Right lobe of liver (tissue), 6 donors: ENCODE data around the gene AASDH. TPM values are rescaled to one million over a fixed set of nuclear protein-coding genes. Genes with fewer than 3 reads are reported as not detected.

Experiments
- ATAC-seq, 4 donors: fragments of 200-7000 bp; cut with Tn5 transposase; one replicate each; pipeline ENCODE4 v1.9.1; 2020; ENCODE audit warnings: mild to moderate bottlenecking in 4 of 4, moderate library complexity in 4 of 4
- DNase-seq, 3 donors: peaks; one replicate each; pipeline ENCODE4 v3.0.0-alpha.2; 2020
- H3K27ac ChIP-seq, 3 donors: fragments of 200-600 bp; one replicate each; pipeline ENCODE4 v1.8.0; 2022
- H3K27me3 ChIP-seq, 2 donors: fragments of 200-600 bp; one replicate each; pipeline ENCODE4 v1.8.0; 2022
- H3K36me3 ChIP-seq, 4 donors: fragments of 200-600 bp; sonication (generic) in 1 of 4; one replicate each; pipeline versions ENCODE4 v1.5.1 to v1.8.0; 2017 to 2022; ENCODE audit warnings: control low read depth in 1 of 4
- H3K4me1 ChIP-seq, 4 donors: fragments of 200-600 bp; sonication (generic) in 1 of 4; one replicate each; pipeline versions ENCODE4 v1.5.1 to v1.8.0; 2017 to 2022; ENCODE audit warnings: control low read depth in 1 of 4
- H3K4me3 ChIP-seq, 3 donors: fragments of 200-600 bp; one replicate each; pipeline ENCODE4 v1.8.0; 2022
- H3K9me3 ChIP-seq, 4 donors: fragments of 200-600 bp; sonication (generic) in 1 of 4; one replicate each; pipeline versions ENCODE4 v1.5.1 to v1.8.0; 2017 to 2022; ENCODE audit warnings: control low read depth in 1 of 4
- POLR2A ChIP-seq: fragments of 450-650 bp; IDR thresholded peaks from one replicate; pipeline ENCODE4 v1.6.1; 2017; ENCODE audit warnings: antibody characterized with exemption, mild to moderate bottlenecking
- WGBS: methylation state at CpG from one replicate; pipeline ENCODE4 v1.1.6; 2018; ENCODE audit warnings: low coverage, low lambda C conversion rate; ENCODE audit not compliant: insufficient coverage; ENCODE audit errors: missing lambda C conversion rate; 5-methylcytosine and 5-hydroxymethylcytosine counted together
- intact Hi-C, 2 donors: fragments of 100-400 bp; cut with DNase I; formaldehyde crosslinking; loops; one replicate each; pipeline versions ENCODE4 v1.11.2 to v1.14.1; 2022
- total RNA-seq, 6 experiments: library from RNA; depleted of rRNA in 2 of 6; stranded (reverse); fragments of >200 nt in 2 of 6; fragmentation: NEBNext Ultra II Directional in 3 of 6; extraction: Animal tissue kit (Norgen Biotek cat#: 25700) in 3 of 6; gene quantifications; one replicate each; pipeline versions ENCODE4 v1.1.0 to v1.2.4, GENCODE V29; 2016 to 2023
- TF ChIP-seq, protein P1 (sequence below), 4 donors: fragments of 200-600 bp in 3 of 4; fragments of 450-650 bp in 1 of 4; IDR thresholded peaks; one replicate each; pipeline versions ENCODE4 v1.5.1 to v1.8.0; 2016 to 2022; ENCODE audit warnings: antibody characterized with exemption in 4 of 4, mild to moderate bottlenecking in 2 of 4
- donor health status: DM: no; HTN: yes; CAD: no.
- donor health status: DM: no; HTN: no; CAD: no.
- donor health status: DM: no; HTN: no; CAD: no.
- donor health status: DM: no; HTN: yes; CAD: no.
- donor health status: DM: no; HTN: yes; CAD: no.

The AASDH gene
- total RNA-seq, 6 experiments from 2014 or later: 4.8 to 10.1 (median 5.5) TPM

- DNase-seq (no peak), ATAC-seq (no peak)
- no peaks in the 10 kb centered on the region for H3K27me3 ChIP-seq
- no peaks in the 10 kb centered on the region for H3K36me3 ChIP-seq
- no peak overlapping the region for H3K4me3 ChIP-seq
- H3K9me3 ChIP-seq: no peaks in the 10 kb centered on the region
- no peaks in the 10 kb centered on the region for H3K4me1 ChIP-seq
- no peak for TF ChIP-seq POLR2A
- TF ChIP-seq, protein P1, sequence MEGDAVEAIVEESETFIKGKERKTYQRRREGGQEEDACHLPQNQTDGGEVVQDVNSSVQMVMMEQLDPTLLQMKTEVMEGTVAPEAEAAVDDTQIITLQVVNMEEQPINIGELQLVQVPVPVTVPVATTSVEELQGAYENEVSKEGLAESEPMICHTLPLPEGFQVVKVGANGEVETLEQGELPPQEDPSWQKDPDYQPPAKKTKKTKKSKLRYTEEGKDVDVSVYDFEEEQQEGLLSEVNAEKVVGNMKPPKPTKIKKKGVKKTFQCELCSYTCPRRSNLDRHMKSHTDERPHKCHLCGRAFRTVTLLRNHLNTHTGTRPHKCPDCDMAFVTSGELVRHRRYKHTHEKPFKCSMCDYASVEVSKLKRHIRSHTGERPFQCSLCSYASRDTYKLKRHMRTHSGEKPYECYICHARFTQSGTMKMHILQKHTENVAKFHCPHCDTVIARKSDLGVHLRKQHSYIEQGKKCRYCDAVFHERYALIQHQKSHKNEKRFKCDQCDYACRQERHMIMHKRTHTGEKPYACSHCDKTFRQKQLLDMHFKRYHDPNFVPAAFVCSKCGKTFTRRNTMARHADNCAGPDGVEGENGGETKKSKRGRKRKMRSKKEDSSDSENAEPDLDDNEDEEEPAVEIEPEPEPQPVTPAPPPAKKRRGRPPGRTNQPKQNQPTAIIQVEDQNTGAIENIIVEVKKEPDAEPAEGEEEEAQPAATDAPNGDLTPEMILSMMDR (IDR thresholded peaks at IDR 0.05): no peak
- H3K27ac ChIP-seq: no peak overlapping the region
- intact Hi-C loops: loop anchor here in 1 of 2 donors (10.0 kb wide), 1 partner anchor 370 kb away; the partner anchor contains the start of gene CEP135
- WGBS: 90% methylated on average over 42 of the region's 50 CpGs
These were observed 72.9 kb downstream of the AASDH start for GRCh38 chr4:56314207-56314915.

- Histone ChIP-seq H3K27me3 (no peaks in the 10 kb centered on the region), H3K27ac (no peak overlapping the region), H3K9me3 (no peaks in the 10 kb centered on the region), H3K4me1 (no peaks in the 10 kb centered on the region), H3K4me3 (no peak overlapping the region), H3K36me3 (no peaks in the 10 kb centered on the region)
- intact Hi-C loops: loop anchor here in 1 of 2 donors (10.0 kb wide), 1 partner anchor 368 kb away; the partner anchor contains the start of gene CEP135
- WGBS: 95% methylated on average over 12 of the region's 12 CpGs
- TF ChIP-seq, protein P1 (IDR thresholded peaks at IDR 0.05): no peak
- TF ChIP-seq POLR2A: no peak
- ATAC-seq (no peak), DNase-seq (no peak)
These were observed 74.2 kb downstream of the AASDH start for GRCh38 chr4:56313132-56313531.

DNA sequence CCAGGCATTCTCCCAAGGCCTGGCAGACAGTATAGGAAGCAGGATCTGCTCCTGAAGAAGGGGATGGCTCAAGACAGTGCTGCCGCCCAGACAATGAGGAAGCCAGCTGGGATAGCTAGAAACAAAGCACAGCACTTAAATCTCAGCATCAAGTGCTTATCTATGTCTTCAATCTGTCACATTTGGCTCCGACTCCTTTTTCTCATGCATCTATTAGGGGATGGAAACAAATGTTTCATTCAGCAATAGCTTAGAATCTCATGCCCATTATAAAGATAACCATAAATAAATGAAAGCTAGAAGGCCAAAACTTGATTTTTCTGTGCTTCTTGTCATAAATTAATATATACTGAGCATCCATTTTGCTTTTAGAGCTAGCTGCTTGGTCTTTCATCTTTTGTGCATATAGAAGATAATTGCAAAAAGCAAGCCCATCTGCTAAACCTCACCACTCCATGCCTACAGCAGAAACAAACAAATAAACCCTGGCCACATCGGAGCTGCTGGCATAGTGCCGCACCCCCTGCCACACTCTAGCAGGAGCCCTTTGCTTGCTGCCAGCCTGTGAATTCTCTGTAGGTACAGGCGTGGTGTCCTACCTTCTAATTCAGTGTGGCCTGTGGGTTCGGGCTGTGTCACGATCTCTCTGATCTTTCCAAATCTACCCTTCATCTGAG lies 75.9 kb downstream of the AASDH start:
- DNase-seq (no peak), ATAC-seq (no peak)
- TF ChIP-seq, protein P1 (IDR thresholded peaks at IDR 0.05): no peak
- no peak for TF ChIP-seq POLR2A
- H3K27ac ChIP-seq: no peak overlapping the region
- no peak overlapping the region for H3K4me3 ChIP-seq
- 61% methylated on average over 3 of the region's 7 CpGs for WGBS
- intact Hi-C loops: loop anchor here in 1 of 2 donors (10.0 kb wide), 1 partner anchor 367 kb away; the partner anchor contains the start of gene CEP135
- H3K9me3 ChIP-seq: no peaks in the 10 kb centered on the region
- H3K27me3 ChIP-seq: no peaks in the 10 kb centered on the region
- H3K4me1 ChIP-seq: no peaks in the 10 kb centered on the region
- H3K36me3 ChIP-seq: no peaks in the 10 kb centered on the region

GRCh38 chr4:56310401-56311125 lies 76.7 kb downstream of the AASDH start:
- no peak overlapping the region for H3K27ac ChIP-seq
- ATAC-seq: no peak
- no peaks in the 10 kb centered on the region for H3K4me1 ChIP-seq
- TF ChIP-seq, protein P1 (IDR thresholded peaks at IDR 0.05): no peak
- TF ChIP-seq POLR2A: no peak
- intact Hi-C loops: loop anchor here in 1 of 2 donors (10.0 kb wide), 1 partner anchor 366 kb away; the partner anchor contains the start of gene CEP135
- 53% methylated on average over 3 of the region's 5 CpGs for WGBS
- no peaks in the 10 kb centered on the region for H3K9me3 ChIP-seq
- H3K4me3 ChIP-seq: no peak overlapping the region
- no peak for DNase-seq
- H3K27me3 ChIP-seq: no peaks in the 10 kb centered on the region
- H3K36me3 ChIP-seq: no peaks in the 10 kb centered on the region
